Lung (tissue), 13 donors: ENCODE results near the gene DUSP9. TPM values are rescaled to one million over a fixed set of nuclear protein-coding genes. Genes with fewer than 3 reads are reported as not detected.

Source experiments
- ATAC-seq: fragments of 200-7000 bp; cut with Tn5 transposase; one replicate; pipeline ENCODE4 v1.9.1; 2020; ENCODE audit warnings: moderate number of reproducible peaks; ENCODE audit not compliant: insufficient read depth, low FRiP score
- DNase-seq, 3 donors: peaks; one replicate each; pipeline ENCODE4 v3.0.0-alpha.2; 2013 to 2017
- H3K27ac ChIP-seq, 2 donors: one replicate each; pipeline ENCODE4 v1.5.1; 2013; ENCODE audit warnings: mild to moderate bottlenecking in 2 of 2, moderate library complexity in 2 of 2, control low read depth in 1 of 2, inconsistent platforms in 1 of 2, low read depth in 1 of 2, low read length in 1 of 2
- H3K27me3 ChIP-seq, 3 donors: one replicate each; pipeline ENCODE4 v1.5.1; 2013; ENCODE audit warnings: low read length in 2 of 3; ENCODE audit not compliant: control insufficient read depth in 3 of 3, insufficient read depth in 3 of 3
- H3K36me3 ChIP-seq, 4 donors: one replicate each; pipeline ENCODE4 v1.5.1; 2013; ENCODE audit warnings: low read length in 4 of 4, mild to moderate bottlenecking in 1 of 4, moderate library complexity in 1 of 4; ENCODE audit not compliant: control insufficient read depth in 4 of 4, insufficient read depth in 4 of 4
- H3K4me1 ChIP-seq, 5 donors: one replicate each; pipeline ENCODE4 v1.5.1; 2013; ENCODE audit warnings: low read length in 5 of 5, mild to moderate bottlenecking in 2 of 5, moderate library complexity in 1 of 5; ENCODE audit not compliant: control insufficient read depth in 5 of 5, insufficient read depth in 5 of 5
- H3K4me3 ChIP-seq: one replicate; pipeline ENCODE4 v1.5.1; 2013; ENCODE audit warnings: mild to moderate bottlenecking, control low read depth, moderate library complexity
- H3K9ac ChIP-seq, 2 donors: one replicate each; pipeline ENCODE4 v1.5.1; 2013; ENCODE audit warnings: low read length in 2 of 2, control low read depth in 1 of 2; ENCODE audit not compliant: insufficient read depth in 1 of 2
- H3K9me3 ChIP-seq, 4 donors: one replicate each; pipeline ENCODE4 v1.5.1; 2013; ENCODE audit warnings: low read length in 3 of 4, mild to moderate bottlenecking in 1 of 4, moderate library complexity in 1 of 4; ENCODE audit not compliant: control insufficient read depth in 4 of 4, insufficient read depth in 3 of 4
- CTCF ChIP-seq: IDR thresholded peaks from 2 replicates; pipeline ENCODE4 v1.5.1; 2012; ENCODE audit warnings: mild to moderate bottlenecking; ENCODE audit errors: control extremely low read depth, extremely low read depth
- WGBS, 2 donors: extraction: QIAGEN DNeasy Blood & Tissue Kit; methylation state at CpG; one replicate each; pipeline ENCODE4 v1.1.7; 2013; 5-methylcytosine and 5-hydroxymethylcytosine counted together
- polyA plus RNA-seq, 2 donors: library from polyadenylated mRNA; stranded (reverse); fragments of 200-250 nt; gene quantifications; one replicate each; pipeline ENCODE4 v1.2.1, GENCODE V29; 2013
- small RNA-seq: library from RNA; depleted of rRNA; stranded (forward); fragments of <200 nt; gene quantifications from one replicate; pipeline ENCODE3, GENCODE V24; 2014; ENCODE audit warnings: low replicate concordance
- total RNA-seq, 2 donors: library from RNA; depleted of rRNA in 1 of 2; stranded (reverse); fragments of >200 nt in 1 of 2; gene quantifications; one replicate each; pipeline ENCODE4 v1.2.1, GENCODE V29; 2014 to 2021
- donor health status: control.
- donor health status: control.
- donor health status: Bipolar disorder and iron deficiency.
- donor health status: healthy.
- donor health status: DM: yes; HTN: yes; CAD: no.

Gene DUSP9
- total and polyA plus RNA-seq, 4 donors, result 0.10 to 0.55 (median 0.23) TPM

- no peak overlapping the region for H3K4me3 ChIP-seq
- no peaks in the 10 kb centered on the region for H3K27me3 ChIP-seq
- peak overlapping the region in 1 of 2 donors; percentile 68 for H3K27ac ChIP-seq
- no peak for DNase-seq
- H3K4me1 ChIP-seq, result no peaks in the 10 kb centered on the region
- H3K9ac ChIP-seq, result no peak overlapping the region
- TF ChIP-seq CTCF, result no peak
- no peak for ATAC-seq
- peaks cover 0 to 26% (median 2%) of the 10 kb centered on the region in 4 donors for H3K36me3 ChIP-seq
- WGBS, 2 donors, result 80 to 81% methylated on average over 10 to 15 of the region's 15 CpGs
- H3K9me3 ChIP-seq, result no peaks in the 10 kb centered on the region
Observed at GRCh38 chrX:153700376-153700945, 53.5 kb downstream of the DUSP9 start.

Small RNA genes lying within 50 kb of the gene (small RNA-seq; reads per million reads assigned to genes)
- gene RN7SL687P, result not detected

Other genes with a start within 250 kb of the DUSP9 start
- not detected for gene PNMA6E, start 245.9 kb upstream of the DUSP9 start, total RNA-seq
- under 1 TPM in 1 of 2 donors, not detected in 1; 0.08 TPM for gene PNMA6E, start 245.9 kb upstream of the DUSP9 start, polyA plus RNA-seq
- 1 to 10 TPM; 1.5 to 3.6 TPM for gene ZFP92, start 235.7 kb upstream of the DUSP9 start, total RNA-seq
- 1 to 10 TPM in 1 of 2 donors, under 1 TPM in 1; 0.69 to 1.5 TPM for gene ZFP92, start 235.7 kb upstream of the DUSP9 start, polyA plus RNA-seq
- gene TREX2, start 201.1 kb upstream of the DUSP9 start, total RNA-seq, result 1 to 10 TPM in 1 of 2 donors, under 1 TPM in 1; 0.65 to 1.2 TPM
- under 1 TPM; 0.61 to 0.63 TPM for gene TREX2, start 201.1 kb upstream of the DUSP9 start, polyA plus RNA-seq
- 10 to 100 TPM; 11.3 to 31.6 TPM for gene HAUS7, start 176.6 kb upstream of the DUSP9 start, total RNA-seq
- gene HAUS7, start 176.6 kb upstream of the DUSP9 start, polyA plus RNA-seq, result 10 to 100 TPM; 24.4 to 42.9 TPM
- gene BGN, start 152.2 kb upstream of the DUSP9 start, total RNA-seq, result 100 to 1,000 TPM in 1 of 2 donors, 10 to 100 TPM in 1; 77.9 to 161 TPM
- 100 to 1,000 TPM; 104 to 148 TPM for gene BGN, start 152.2 kb upstream of the DUSP9 start, polyA plus RNA-seq
- under 1 TPM; 0.21 to 0.54 TPM for gene ATP2B3, start 129.6 kb upstream of the DUSP9 start, total RNA-seq
- not detected for gene ATP2B3, start 129.6 kb upstream of the DUSP9 start, polyA plus RNA-seq
- 10 to 100 TPM; 14.2 to 20.2 TPM for gene CCNQ, start 48.1 kb upstream of the DUSP9 start, total RNA-seq
- 10 to 100 TPM; 29.6 to 46.4 TPM for gene CCNQ, start 48.1 kb upstream of the DUSP9 start, polyA plus RNA-seq
- gene PNCK, start 26.6 kb downstream of the DUSP9 start, total RNA-seq, result under 1 TPM; 0.67 to 0.77 TPM
- under 1 TPM; 0.44 to 0.67 TPM for gene PNCK, start 26.6 kb downstream of the DUSP9 start, polyA plus RNA-seq
- 10 to 100 TPM in 1 of 2 donors, 1 to 10 TPM in 1; 9.6 to 21.5 TPM for gene SLC6A8, start 40.7 kb downstream of the DUSP9 start, total RNA-seq
- 10 to 100 TPM in 1 of 2 donors, 1 to 10 TPM in 1; 5.3 to 10.2 TPM for gene SLC6A8, start 40.7 kb downstream of the DUSP9 start, polyA plus RNA-seq
- 100 to 1,000 TPM in 1 of 2 donors, 10 to 100 TPM in 1; 76.8 to 233 TPM for gene BCAP31, start 77.2 kb downstream of the DUSP9 start, total RNA-seq
- gene BCAP31, start 77.2 kb downstream of the DUSP9 start, polyA plus RNA-seq, result 100 to 1,000 TPM; 180 to 283 TPM
- gene ABCD1, start 77.7 kb downstream of the DUSP9 start, total RNA-seq, result 10 to 100 TPM in 1 of 2 donors, 1 to 10 TPM in 1; 5.7 to 19.7 TPM
- 10 to 100 TPM in 1 of 2 donors, 1 to 10 TPM in 1; 7.9 to 12.7 TPM for gene ABCD1, start 77.7 kb downstream of the DUSP9 start, polyA plus RNA-seq
- gene PLXNB3, start 117.0 kb downstream of the DUSP9 start, total RNA-seq, result 1 to 10 TPM; 1.0 to 2.6 TPM
- gene PLXNB3, start 117.0 kb downstream of the DUSP9 start, polyA plus RNA-seq, result 1 to 10 TPM; 1.2 to 1.7 TPM
- under 1 TPM; 0.15 to 0.23 TPM for gene SRPK3, start 133.8 kb downstream of the DUSP9 start, total RNA-seq
- under 1 TPM; 0.04 to 0.14 TPM for gene SRPK3, start 133.8 kb downstream of the DUSP9 start, polyA plus RNA-seq
- gene IDH3G, start 147.2 kb downstream of the DUSP9 start, total RNA-seq, result 10 to 100 TPM; 30.4 to 58.5 TPM
- 10 to 100 TPM; 51.0 to 65.5 TPM for gene IDH3G, start 147.2 kb downstream of the DUSP9 start, polyA plus RNA-seq
- 100 to 1,000 TPM in 1 of 2 donors, 10 to 100 TPM in 1; 84.2 to 413 TPM for gene SSR4, start 147.5 kb downstream of the DUSP9 start, total RNA-seq
- gene SSR4, start 147.5 kb downstream of the DUSP9 start, polyA plus RNA-seq, result 1,000 to 10,000 TPM in 1 of 2 donors, 100 to 1,000 TPM in 1; 721 to 1,008 TPM
- gene PDZD4, start 183.3 kb downstream of the DUSP9 start, total RNA-seq, result 1 to 10 TPM; 3.6 to 8.1 TPM
- gene PDZD4, start 183.3 kb downstream of the DUSP9 start, polyA plus RNA-seq, result 1 to 10 TPM; 2.3 to 3.9 TPM
- gene L1CAM, start 239.0 kb downstream of the DUSP9 start, total RNA-seq, result under 1 TPM; 0.74 to 0.83 TPM
- under 1 TPM; 0.19 to 0.20 TPM for gene L1CAM, start 239.0 kb downstream of the DUSP9 start, polyA plus RNA-seq